Activated CD8-positive, alpha-beta memory T cell treated with anti-CD3 and anti-CD28 coated beads, Interleukin-2, amount 10 ng/mL, durations not matched to agents 7 days and 5 days (primary cell): Measurements from ENCODE around the gene ATP1A3. TPM values are rescaled to one million over a fixed set of nuclear protein-coding genes. Genes with fewer than 3 reads are reported as not detected.
"Not testable (repeated sequence)": the region's sequence is repeated elsewhere in the genome, so short reads cannot be mapped to it uniquely, and the experiment has no call there.

Experiments used
- ATAC-seq: fragments of 150-1000 bp; cut with Tn5 transposase; one replicate; pipeline ENCODE4 v1.10.0; 2021; ENCODE audit warnings: moderate library complexity
- CTCF ChIA-PET: fragments of 350-600 bp; sonication (Branson Sonifier 250); formaldehyde crosslinking; loops from one replicate; lab custom pipeline; 2021; ENCODE audit warnings: antibody characterized with exemption; lab: Charles Lee
- DNase-seq: peaks from one replicate; pipeline ENCODE4 v3.0.0-alpha.2; 2020
- H3K27ac Mint-ChIP-seq: one replicate; pipeline ENCODE4 v1.8.0; 2021; ENCODE audit warnings: mild to moderate bottlenecking, mixed read lengths
- H3K27me3 Mint-ChIP-seq: one replicate; pipeline ENCODE4 v1.8.0; 2021; ENCODE audit warnings: mixed read lengths
- H3K36me3 Mint-ChIP-seq: one replicate; pipeline ENCODE4 v1.8.0; 2021; ENCODE audit warnings: mild to moderate bottlenecking, mixed read lengths
- H3K4me1 Mint-ChIP-seq: one replicate; pipeline ENCODE4 v1.8.0; 2021; ENCODE audit warnings: mixed read lengths
- H3K4me3 Mint-ChIP-seq: one replicate; pipeline ENCODE4 v1.8.0; 2021; ENCODE audit warnings: mild to moderate bottlenecking, moderate library complexity, mixed read lengths
- H3K9me3 Mint-ChIP-seq: one replicate; pipeline ENCODE4 v1.8.0; 2022; ENCODE audit warnings: low read depth, mixed read lengths
- total RNA-seq, 2 experiments: library from RNA; stranded (reverse); gene quantifications; one replicate each; pipeline ENCODE4 v1.2.3, GENCODE V29; 2021

The ATP1A3 gene
- total RNA-seq, 2 experiments from 2014 or later = 3.4 to 5.6 TPM

DNA sequence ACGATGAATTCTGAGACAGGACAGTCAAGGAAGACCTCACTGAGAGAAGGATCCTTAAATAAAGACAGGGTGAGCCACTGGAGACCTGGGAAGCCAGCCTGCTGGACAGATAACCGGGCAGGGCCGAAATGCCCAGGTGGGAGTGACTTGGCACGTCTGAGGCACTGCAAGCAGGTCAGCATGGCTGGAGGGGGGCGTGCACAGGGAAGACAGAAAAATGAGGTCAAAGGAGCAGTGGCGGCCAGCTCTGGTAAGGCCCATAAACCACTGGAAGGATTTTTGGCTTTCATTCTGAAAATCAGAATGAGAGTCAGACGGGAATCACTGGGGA is 5.8 kb upstream of the ATP1A3 start:
- Mint-ChIP-seq H3K4me1 (peaks cover 28% of the 10 kb centered on the region), H3K27ac (no peak overlapping the region), H3K4me3 (no peak overlapping the region), H3K36me3 (no peaks in the 10 kb centered on the region), H3K9me3 (no peaks in the 10 kb centered on the region), H3K27me3 (peaks cover 68% of the 10 kb centered on the region)
- DNase-seq = no peak
- ATAC-seq = no peak
- CTCF ChIA-PET = interaction anchor here (2.3 kb wide), 1 partner anchor 29 kb away, joined by 6 read pairs; no protein-coding TSS in a partner anchor

DNA sequence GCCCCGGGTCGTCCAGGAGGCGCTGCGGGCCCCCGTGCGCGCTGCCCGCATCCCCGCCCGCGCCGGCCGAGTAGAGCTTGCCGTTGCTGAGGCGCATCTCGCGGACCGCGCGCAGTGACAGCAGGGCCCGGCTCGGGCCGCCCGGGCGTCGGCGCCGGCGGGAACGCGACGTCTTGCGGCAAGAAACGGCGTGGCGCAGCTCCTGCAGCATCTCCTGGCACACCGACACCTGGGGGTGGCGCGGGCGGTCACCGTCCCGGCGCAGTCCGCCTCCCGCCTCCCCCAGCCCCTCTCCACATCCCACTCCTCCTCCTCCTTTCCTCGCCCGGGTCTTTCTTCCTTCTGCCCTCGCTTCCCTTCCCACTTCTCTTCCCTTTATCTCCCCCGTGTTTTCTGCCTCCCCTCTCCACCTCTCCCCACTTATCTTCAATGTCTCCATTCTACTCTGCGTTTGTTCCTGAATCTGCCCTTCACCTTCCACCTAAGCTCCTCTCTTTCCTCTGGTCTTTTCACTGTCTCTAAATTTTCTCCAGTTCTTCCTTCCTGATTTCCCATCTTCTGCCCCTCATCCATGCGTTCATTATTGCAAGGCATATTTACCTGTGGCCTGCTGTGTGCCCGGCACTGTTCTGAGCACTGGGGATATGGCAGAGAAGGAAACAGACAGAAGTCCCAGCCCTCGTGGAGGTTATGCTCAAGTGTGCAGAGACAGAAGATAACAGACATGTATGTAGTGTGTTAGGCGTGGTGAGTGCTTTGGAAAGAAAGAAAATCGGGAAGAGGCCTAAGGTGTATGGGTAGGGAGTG is 5.2 kb upstream of the ATP1A3 start:
- Mint-ChIP-seq H3K4me3 (no peak overlapping the region), H3K4me1 (peaks cover 28% of the 10 kb centered on the region), H3K27ac (no peak overlapping the region), H3K9me3 (no peaks in the 10 kb centered on the region), H3K27me3 (peaks cover 72% of the 10 kb centered on the region), H3K36me3 (no peaks in the 10 kb centered on the region)
- CTCF ChIA-PET = interaction anchor here (0.9 to 2.3 kb wide), 3 partner anchors 29 to 109 kb away, joined by 3 to 6 read pairs (median 3); no protein-coding TSS in a partner anchor
- no peak for DNase-seq
- no peak for ATAC-seq

DNA sequence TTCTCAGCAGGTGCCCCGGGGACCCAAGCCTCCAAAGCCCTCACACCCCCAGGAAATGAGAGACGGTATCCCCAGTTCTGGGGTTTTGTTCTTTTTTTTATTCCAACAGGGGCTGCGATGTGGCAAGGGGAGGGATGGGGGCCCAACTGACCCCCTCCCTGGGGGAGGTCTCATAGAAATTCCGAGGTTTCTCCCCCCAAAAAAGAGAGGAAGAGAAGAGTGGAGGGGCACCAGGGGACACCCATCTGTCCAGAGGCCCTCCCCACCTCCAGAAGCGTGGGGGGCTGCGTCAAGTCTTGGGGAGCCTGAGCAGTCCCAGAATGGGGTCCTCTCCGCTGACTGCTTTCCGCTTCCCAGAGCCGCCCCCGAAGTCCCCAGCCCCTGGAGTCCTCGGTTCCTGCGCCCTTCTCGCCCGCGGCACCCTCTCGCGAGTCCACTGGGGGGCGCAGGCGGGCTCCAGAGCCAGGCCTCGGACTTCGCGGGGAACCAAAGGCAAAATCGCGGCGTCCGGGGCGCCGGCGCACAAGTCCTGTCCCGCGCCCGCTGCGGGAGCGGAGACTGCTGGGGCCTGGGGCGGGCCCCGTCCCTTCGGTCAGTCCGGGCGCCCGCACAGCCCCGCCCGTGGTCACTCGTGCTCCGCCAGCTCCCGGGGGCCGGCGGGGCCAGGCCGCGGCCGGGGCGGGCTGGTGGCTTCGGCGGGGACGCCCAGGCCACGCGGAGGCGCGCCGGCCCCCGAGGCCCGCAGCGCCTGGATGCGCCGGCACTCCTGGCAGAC is 4.4 kb upstream of the ATP1A3 start:
- CTCF ChIA-PET = interaction anchor here (0.9 to 1.5 kb wide), 3 partner anchors 37 to 110 kb away, joined by 3 to 4 read pairs (median 3); no protein-coding TSS in a partner anchor
- H3K27ac Mint-ChIP-seq = no peak overlapping the region
- peaks cover 70% of the 10 kb centered on the region for H3K27me3 Mint-ChIP-seq
- peaks cover 30% of the 10 kb centered on the region for H3K4me1 Mint-ChIP-seq
- H3K36me3 Mint-ChIP-seq = no peaks in the 10 kb centered on the region
- no peak overlapping the region for H3K4me3 Mint-ChIP-seq
- no peaks in the 10 kb centered on the region for H3K9me3 Mint-ChIP-seq
- peak; percentile 58 for DNase-seq
- no peak for ATAC-seq

DNA sequence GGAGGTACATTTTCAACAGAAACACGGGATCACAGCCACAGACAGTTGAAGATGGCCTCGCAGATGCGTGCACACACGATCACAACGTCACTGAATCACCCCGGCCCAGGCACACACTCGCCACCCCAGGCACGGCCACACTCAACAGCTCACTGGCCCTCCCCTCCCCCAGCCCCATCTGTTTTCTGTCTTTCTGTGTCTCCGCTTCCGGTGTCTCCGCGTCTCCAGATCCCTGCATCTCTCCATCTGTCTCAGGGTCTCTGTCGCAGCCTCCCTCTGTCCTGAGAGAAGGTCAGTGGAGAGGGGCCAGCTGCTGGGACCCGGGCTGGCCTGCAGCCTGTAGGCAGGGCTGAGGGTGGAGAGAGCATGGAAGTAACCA is 3.8 kb upstream of the ATP1A3 start:
- no peak overlapping the region for H3K27ac Mint-ChIP-seq
- no peak for ATAC-seq
- no peak overlapping the region for H3K4me3 Mint-ChIP-seq
- no peaks in the 10 kb centered on the region for H3K9me3 Mint-ChIP-seq
- no peak for DNase-seq
- peaks cover 70% of the 10 kb centered on the region for H3K27me3 Mint-ChIP-seq
- H3K4me1 Mint-ChIP-seq = peaks cover 30% of the 10 kb centered on the region
- H3K36me3 Mint-ChIP-seq = no peaks in the 10 kb centered on the region
- CTCF ChIA-PET = interaction anchor here (0.6 to 1.5 kb wide), 3 partner anchors 37 to 320 kb away, joined by 3 to 4 read pairs (median 3); no protein-coding TSS in a partner anchor

DNA sequence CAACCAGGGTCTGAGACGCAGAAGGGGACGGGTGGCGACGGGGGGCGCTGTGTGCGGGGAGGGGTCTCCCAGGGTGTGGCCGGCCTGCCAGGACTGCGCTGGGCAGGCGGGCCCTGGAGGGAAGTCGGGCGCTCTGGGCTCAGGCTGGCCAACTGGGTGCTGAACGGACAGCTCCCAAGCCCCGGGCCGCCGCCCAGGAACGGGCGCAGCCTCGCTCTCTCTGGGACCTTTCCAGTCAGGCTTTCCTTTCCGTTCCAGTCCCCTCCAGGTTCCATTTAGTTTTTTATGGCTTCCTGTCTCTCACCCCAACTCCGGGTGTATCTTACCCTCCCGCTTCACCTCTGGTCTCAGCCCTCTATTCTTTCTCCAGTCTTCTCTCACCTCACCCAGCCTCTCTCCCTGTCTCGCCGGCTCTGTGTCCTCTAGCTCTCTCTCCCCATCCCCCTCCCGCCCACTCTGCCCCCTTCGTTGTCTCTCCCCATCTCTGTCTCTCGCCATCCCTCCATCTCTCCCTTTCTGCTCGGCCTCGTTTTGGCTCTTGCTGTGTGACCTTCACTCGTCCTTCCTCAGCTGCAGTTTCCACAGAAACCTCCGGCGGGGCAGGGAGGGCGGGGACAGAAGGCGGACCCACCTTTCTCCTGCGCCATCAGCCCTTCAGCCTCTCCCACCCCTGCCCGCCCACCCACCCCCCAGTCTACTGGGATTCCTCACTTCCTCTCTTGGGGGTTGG is 3.3 kb upstream of the ATP1A3 start:
- CTCF ChIA-PET = interaction anchor here (0.6 to 1.5 kb wide), 4 partner anchors 35 to 321 kb away, joined by 3 to 4 read pairs (median 3); no protein-coding TSS in a partner anchor
- Mint-ChIP-seq H3K36me3 (no peaks in the 10 kb centered on the region), H3K27me3 (peaks cover 72% of the 10 kb centered on the region), H3K27ac (no peak overlapping the region), H3K9me3 (no peaks in the 10 kb centered on the region), H3K4me3 (no peak overlapping the region), H3K4me1 (peaks cover 28% of the 10 kb centered on the region)
- DNase-seq = peak; percentile 55
- ATAC-seq = peak; percentile 38

DNA sequence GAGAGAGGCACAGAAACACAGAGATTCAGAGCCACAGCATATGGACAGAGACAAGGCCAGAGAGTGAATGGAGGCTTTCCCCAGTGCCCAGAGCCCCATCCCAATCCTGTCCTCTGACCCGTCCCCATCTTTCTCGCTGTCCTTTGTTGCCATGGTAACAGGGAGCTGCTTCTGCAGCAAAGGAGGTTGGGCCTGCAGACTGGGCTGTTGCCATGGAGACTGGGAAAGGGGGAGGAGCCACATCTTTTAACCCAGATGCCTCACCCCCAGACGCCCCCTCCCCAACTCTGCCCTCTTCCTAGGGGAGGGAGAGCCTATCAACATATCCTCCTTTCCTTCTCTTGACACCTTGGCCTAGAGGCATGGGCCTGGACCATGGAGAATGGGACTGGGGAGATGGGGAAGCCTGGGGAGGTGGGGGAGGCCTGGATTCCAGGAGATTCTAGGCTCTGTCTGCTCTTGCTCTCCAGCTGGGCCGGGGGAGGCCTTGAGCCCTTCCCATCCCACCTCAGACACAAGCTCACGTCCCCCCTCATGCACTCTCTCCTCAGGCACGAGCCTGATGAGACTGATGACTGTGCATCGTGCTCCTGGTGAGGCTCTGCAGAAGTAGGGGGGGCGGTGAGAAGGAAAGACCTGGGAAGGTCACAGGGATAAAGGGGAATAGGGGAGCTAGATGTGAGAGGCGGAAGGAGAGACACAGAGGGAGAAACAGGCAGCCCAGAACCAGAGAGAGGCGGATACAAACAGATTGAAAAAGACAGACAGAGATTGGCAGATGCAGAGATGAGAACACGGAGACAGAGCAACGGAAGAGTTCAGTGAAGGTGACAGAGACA is 2.1 kb upstream of the ATP1A3 start:
- CTCF ChIA-PET = interaction anchor here (1.2 kb wide), 1 partner anchor 36 kb away, joined by 3 read pairs; no protein-coding TSS in a partner anchor
- no peak for ATAC-seq
- H3K4me3 Mint-ChIP-seq = no peak overlapping the region
- H3K4me1 Mint-ChIP-seq = peaks cover 22% of the 10 kb centered on the region
- no peak overlapping the region for H3K27ac Mint-ChIP-seq
- peaks cover 60% of the 10 kb centered on the region for H3K27me3 Mint-ChIP-seq
- no peaks in the 10 kb centered on the region for H3K36me3 Mint-ChIP-seq
- DNase-seq = no peak
- no peaks in the 10 kb centered on the region for H3K9me3 Mint-ChIP-seq

DNA sequence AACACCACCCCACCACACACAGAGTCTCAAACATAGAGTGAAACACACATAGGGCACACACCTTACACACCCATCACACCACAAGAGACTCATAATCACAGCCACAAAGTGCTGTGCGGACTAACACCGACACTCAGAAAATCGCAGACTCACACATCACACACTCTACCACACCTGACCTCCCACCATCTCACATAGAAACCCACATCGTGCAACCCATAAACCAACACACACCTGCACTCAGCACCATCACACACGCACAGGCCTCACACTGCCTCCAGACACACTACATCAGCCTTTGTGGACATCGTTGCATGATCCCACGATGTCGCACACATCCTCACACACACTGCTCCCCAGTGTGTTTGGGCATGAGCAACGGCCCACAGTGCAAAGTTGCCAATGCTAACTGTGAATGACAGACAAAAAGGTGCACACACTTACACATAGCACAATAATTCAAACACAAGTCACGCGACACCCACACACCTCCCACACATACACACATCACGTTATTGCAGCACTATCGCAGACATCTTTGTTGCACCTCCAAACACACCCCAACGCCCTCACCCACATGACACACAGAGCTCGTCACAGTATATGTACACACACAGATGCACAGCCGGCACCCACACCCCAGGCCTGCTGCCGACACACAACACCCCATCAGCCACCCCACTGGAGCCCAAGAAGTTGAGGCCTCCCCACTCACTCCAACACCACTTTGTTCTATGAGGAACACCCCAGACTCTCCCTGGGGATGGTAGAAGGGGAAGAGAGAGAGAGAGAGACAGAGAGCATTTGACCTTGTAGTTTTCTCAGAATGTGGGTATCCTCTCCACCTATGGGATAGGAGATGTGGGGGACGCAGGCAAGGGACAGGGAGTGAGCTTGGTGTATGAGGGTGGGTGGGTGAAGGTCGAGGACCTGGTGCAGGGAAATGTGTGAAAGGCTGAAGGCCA is 1.2 kb upstream of the ATP1A3 start:
- no peaks in the 10 kb centered on the region for H3K9me3 Mint-ChIP-seq

DNA sequence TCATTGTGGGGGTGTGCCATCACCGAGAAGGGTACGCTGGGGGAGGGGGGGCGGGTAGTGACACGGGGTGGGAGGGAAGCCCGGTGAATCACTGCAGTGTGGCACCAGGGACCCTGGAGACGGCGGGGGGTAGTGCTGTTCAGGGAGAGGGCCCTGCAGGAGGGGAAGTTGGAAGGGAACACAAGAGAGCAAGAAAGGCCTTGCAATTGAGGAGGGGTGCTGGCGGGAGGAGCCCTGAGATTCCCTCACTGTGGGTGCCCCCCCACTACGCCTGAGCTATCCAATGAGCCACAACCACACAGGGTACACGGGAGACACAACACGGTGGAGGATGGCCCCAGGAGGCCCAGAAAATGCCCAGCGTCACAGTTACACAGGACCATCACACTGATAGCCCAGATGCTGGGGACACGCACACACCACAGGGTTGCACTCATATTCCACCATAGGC is 516 bp upstream of the ATP1A3 start:
- H3K4me1 Mint-ChIP-seq = peaks cover 22% of the 10 kb centered on the region
- H3K36me3 Mint-ChIP-seq = no peaks in the 10 kb centered on the region
- DNase-seq (no peak), ATAC-seq (peak; percentile 4)
- H3K4me3 Mint-ChIP-seq = peak overlapping the region; percentile 10
- H3K27ac Mint-ChIP-seq = no peak overlapping the region
- CTCF ChIA-PET = interaction anchor here (0.6 kb wide), 1 partner anchor 41 kb away, joined by 3 read pairs; no protein-coding TSS in a partner anchor
- no peaks in the 10 kb centered on the region for H3K9me3 Mint-ChIP-seq
- H3K27me3 Mint-ChIP-seq = peaks cover 46% of the 10 kb centered on the region

More for the DNA sequence above, 1.2 kb upstream of the ATP1A3 start:
- Mint-ChIP-seq H3K27me3 (peaks cover 53% of the 10 kb centered on the region), H3K4me1 (peaks cover 22% of the 10 kb centered on the region), H3K36me3 (no peaks in the 10 kb centered on the region), H3K27ac (no peak overlapping the region), H3K4me3 (peak overlapping the region; percentile 10)
- ATAC-seq = no peak
- CTCF ChIA-PET = no interaction called here
- DNase-seq = no peak

DNA sequence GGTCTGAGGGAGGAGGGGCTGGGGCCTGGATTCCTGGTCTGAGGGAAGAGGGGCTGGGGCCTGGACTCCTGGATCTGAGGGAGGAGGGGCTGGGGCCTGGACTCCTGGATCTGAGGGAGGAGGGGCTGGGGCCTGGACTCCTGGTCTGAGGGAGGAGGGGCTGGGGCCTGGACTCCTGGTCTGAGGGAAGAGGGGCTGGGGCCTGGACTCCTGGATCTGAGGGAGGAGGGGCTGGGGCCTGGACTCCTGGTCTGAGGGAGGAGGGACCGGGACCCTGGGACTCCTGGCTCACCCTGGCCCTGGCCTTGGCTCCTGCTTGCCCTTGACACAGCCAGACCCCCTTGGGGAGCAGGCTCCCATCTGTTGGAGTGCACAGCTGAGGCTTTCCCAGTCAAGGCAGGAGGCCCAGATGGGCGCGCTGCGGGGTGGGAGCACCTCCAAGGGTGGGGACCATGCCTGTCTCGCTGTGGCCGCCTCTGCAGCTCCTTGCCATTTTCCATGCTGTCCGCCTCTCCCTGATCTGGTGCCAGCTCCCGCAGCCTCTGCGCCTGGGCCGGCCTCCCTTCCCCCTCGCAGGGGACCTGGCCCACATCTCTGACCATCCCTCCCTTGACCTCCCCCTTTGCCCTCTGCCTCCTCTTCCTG is 2.0 kb downstream of the ATP1A3 start:
- Mint-ChIP-seq H3K27me3 (peaks cover 30% of the 10 kb centered on the region), H3K4me1 (peaks cover 12% of the 10 kb centered on the region)
- ATAC-seq, H3K4me3 Mint-ChIP-seq, H3K27ac Mint-ChIP-seq, DNase-seq, H3K9me3 Mint-ChIP-seq, H3K36me3 Mint-ChIP-seq: not testable (repeated sequence)
- CTCF ChIA-PET = interaction anchor here (1.0 kb wide), 1 partner anchor 43 kb away, joined by 3 read pairs; no protein-coding TSS in a partner anchor

DNA sequence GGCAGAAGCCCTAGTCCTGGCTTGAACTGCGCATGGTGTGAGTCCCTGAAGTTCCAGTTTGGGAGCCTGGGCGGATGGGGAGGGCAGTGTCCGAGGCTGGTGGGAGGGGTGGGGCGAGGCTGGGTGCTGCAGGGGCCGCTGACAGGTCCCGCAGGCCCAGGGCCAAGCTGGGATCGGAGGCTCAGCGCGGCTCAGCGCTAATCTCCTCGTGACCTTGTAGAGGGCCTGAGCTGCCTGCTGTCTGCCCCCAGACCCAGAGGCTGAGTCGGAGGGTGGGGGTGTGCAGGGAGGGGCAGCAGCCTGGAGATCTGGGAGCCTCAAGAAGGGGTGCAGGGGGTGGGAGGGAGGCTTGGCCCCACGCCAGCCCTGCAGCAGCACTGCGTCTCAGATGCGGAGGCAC is 3.0 kb downstream of the ATP1A3 start:
- H3K27ac Mint-ChIP-seq = no peak overlapping the region
- H3K4me1 Mint-ChIP-seq = peaks cover 6% of the 10 kb centered on the region
- CTCF ChIA-PET = interaction anchor here (0.6 to 1.0 kb wide), 2 partner anchors 44 to 127 kb away, joined by 3 read pairs; no protein-coding TSS in a partner anchor
- no peak overlapping the region for H3K4me3 Mint-ChIP-seq
- H3K27me3 Mint-ChIP-seq = peaks cover 21% of the 10 kb centered on the region
- no peak for ATAC-seq
- DNase-seq = no peak
- no peaks in the 10 kb centered on the region for H3K9me3 Mint-ChIP-seq
- H3K36me3 Mint-ChIP-seq = no peaks in the 10 kb centered on the region

DNA sequence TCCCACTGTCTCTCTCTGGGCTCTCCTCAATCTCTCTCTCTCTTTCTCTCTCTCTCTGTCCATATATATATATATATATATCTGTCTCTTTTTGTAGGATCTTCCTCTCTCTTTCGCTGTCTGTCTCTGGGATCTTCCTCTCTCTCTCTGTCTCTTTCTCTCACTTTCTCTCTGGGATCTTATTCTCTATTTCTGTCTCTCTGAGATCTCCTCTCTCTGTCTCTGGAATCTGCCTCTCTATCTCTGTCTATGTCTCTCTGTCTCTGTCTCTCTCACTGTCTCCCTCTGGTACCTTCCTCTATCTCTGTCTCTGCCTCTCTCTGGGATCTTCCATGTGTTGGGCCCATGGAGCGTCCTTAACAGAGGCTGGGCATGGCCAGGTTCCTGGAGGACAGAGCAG is 3.4 kb downstream of the ATP1A3 start:
- Mint-ChIP-seq H3K27me3 (peaks cover 18% of the 10 kb centered on the region), H3K9me3 (no peaks in the 10 kb centered on the region), H3K4me3 (no peak overlapping the region), H3K4me1 (peaks cover 6% of the 10 kb centered on the region), H3K27ac (no peak overlapping the region), H3K36me3 (no peaks in the 10 kb centered on the region)
- DNase-seq (no peak), ATAC-seq (no peak)
- CTCF ChIA-PET = no interaction called here
